BE2C (cell line): ENCODE data around the gene RNPEPL1.

Experiments
- DNase-seq: peaks from one replicate; pipeline ENCODE4 v3.0.0-alpha.2; 2020
- H3K27me3 ChIP-seq: fragments of 250-450 bp; sonication (Bioruptor Pico); 2 replicates; pipeline ENCODE4 v1.5.1; 2020; ENCODE audit warnings: mild to moderate bottlenecking
- H3K36me3 ChIP-seq: fragments of 250-450 bp; sonication (Bioruptor Pico); 2 replicates; pipeline ENCODE4 v1.5.1; 2020; ENCODE audit warnings: mild to moderate bottlenecking
- H3K4me1 ChIP-seq: fragments of 250-450 bp; sonication (Bioruptor Pico); 2 replicates; pipeline ENCODE4 v1.5.1; 2020
- H3K4me3 ChIP-seq: 2 replicates; pipeline ENCODE4 v1.5.1; 2011; ENCODE audit warnings: low read depth, low read length
- H3K9me3 ChIP-seq: fragments of 250-450 bp; sonication (Bioruptor Pico); 2 replicates; pipeline ENCODE4 v1.5.1; 2020
- TF ChIP-seq, protein P1 (sequence below): IDR thresholded peaks from 2 replicates; pipeline ENCODE4 v1.5.1; 2012; ENCODE audit warnings: mild to moderate bottlenecking, low read depth, low read length

The RNPEPL1 gene

DNA sequence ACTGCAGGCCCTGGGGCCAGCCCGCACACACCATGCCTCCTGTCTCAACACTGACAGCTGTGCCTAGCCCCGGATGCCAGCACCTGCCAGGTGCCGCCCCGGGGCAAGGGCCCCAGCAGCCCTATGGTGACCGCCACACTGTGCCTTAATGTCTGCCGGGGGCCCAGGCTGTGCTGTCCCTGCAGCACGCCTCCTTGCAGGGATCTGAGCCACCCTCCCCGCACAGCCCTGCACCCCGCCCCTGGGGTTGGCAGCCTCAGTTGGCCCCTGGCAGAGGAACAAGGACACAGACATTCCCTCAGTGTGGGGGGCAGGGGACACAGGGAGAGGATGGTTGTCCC is 9.8 kb downstream of the RNPEPL1 start:
- Histone ChIP-seq H3K27me3 (no peaks in the 10 kb centered on the region), H3K9me3 (no peaks in the 10 kb centered on the region), H3K4me3 (no peak overlapping the region), H3K4me1 (no peaks in the 10 kb centered on the region), H3K36me3 (peaks cover 26% of the 10 kb centered on the region)
- DNase-seq = no peak
- TF ChIP-seq, protein P1, sequence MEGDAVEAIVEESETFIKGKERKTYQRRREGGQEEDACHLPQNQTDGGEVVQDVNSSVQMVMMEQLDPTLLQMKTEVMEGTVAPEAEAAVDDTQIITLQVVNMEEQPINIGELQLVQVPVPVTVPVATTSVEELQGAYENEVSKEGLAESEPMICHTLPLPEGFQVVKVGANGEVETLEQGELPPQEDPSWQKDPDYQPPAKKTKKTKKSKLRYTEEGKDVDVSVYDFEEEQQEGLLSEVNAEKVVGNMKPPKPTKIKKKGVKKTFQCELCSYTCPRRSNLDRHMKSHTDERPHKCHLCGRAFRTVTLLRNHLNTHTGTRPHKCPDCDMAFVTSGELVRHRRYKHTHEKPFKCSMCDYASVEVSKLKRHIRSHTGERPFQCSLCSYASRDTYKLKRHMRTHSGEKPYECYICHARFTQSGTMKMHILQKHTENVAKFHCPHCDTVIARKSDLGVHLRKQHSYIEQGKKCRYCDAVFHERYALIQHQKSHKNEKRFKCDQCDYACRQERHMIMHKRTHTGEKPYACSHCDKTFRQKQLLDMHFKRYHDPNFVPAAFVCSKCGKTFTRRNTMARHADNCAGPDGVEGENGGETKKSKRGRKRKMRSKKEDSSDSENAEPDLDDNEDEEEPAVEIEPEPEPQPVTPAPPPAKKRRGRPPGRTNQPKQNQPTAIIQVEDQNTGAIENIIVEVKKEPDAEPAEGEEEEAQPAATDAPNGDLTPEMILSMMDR = no peak

DNA sequence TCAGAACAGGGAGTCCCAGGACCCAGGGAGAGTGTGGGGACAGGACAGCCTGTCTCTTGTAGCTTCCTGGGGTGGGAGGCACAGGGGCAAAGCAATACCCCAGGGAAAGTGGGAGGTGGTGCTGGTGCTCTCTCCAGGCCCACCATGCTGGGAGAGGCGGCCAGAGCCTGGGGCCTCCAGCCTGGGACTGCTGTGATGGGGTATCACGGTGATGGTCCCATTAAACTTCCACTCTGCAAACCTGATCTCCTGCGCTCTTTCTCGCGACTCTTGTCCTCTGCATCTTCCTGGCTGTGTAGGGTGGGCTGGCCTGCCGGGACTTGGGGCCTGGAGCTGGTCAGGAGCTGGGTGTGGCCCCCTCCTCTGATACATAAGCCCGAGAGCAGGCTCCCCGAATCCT is 10.2 kb downstream of the RNPEPL1 start:
- Histone ChIP-seq H3K4me1 (no peaks in the 10 kb centered on the region), H3K27me3 (no peaks in the 10 kb centered on the region), H3K36me3 (peaks cover 26% of the 10 kb centered on the region), H3K9me3 (no peaks in the 10 kb centered on the region), H3K4me3 (no peak overlapping the region)
- TF ChIP-seq, protein P1 = no peak
- no peak for DNase-seq

DNA sequence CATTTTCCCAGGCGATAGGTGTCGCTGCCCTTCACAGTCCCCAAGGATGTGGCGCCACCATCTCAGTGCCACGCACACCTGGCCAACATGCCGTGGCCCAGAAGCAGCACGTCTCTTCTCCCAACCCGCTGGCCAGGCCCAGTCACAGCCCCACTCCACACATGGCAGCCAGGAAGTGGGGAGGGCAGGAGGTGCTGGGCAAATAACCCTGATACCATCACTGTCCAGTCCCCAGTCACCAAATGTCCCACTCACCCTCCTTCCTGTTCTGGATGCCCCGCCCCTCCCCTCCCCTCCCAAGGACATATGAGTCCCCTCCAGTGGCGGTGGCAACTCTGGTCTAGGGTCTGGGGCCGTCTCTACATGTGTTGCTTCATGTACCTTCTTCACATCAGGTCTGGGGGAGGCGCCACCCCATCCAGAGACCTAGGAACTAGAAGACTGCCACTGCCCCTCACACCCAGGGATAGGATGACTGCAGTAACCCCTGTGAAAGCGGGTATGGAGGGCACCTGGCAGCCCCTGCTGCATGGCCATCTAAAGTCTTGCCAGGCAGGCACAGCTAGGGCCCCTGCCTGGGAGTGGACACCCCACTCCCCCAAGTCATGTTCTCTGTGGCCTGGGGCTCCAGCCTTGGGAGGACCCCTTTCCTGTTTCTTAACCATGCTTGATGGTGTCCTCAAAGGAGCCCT is 10.9 kb downstream of the RNPEPL1 start:
- Histone ChIP-seq H3K4me3 (no peak overlapping the region), H3K27me3 (no peaks in the 10 kb centered on the region), H3K9me3 (no peaks in the 10 kb centered on the region), H3K36me3 (peaks cover 26% of the 10 kb centered on the region), H3K4me1 (no peaks in the 10 kb centered on the region)
- TF ChIP-seq, protein P1 = no peak
- no peak for DNase-seq

DNA sequence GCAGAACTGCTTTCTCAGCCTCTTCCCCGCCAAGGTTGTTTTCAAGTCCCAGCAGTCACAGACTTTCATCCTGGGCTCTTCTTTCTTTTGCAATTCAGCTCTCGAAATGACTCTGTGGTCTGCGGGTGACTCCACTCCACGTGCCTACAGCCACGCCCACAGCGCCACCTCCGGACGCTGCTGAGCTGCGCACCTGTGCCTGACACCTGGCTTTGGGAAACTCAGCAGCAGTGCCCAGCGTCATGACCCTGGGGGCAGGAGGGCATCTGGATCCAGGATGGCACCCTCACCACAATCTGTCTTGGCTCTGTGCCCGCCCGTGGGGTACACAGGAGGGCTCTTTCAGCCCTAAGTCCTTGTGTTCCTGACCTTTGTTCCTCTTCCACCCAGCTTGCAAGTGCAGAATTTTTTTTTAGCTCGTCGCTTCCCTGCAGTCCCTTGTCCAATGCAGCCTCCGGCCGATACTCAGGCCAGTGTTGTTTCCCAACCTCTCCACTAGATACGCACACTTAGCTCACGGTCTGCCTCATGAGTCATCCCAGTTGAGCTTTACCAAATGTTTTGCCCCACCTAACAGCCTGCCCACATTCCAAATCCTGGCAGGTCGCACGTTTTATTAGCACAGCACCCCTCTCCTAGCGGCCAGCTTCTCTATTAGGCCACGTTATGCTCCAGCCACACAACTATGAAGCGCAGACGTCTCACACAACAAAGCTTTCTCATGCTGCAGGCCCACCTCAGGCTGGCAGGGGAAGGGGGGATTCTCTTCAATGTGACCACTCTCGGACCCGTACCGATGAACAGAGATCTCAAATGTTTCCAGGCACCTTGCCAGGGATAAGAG is 11.7 kb downstream of the RNPEPL1 start:
- TF ChIP-seq, protein P1 = no peak
- H3K27me3 ChIP-seq = no peaks in the 10 kb centered on the region
- no peaks in the 10 kb centered on the region for H3K4me1 ChIP-seq
- H3K36me3 ChIP-seq = peaks cover 21% of the 10 kb centered on the region
- no peaks in the 10 kb centered on the region for H3K9me3 ChIP-seq
- no peak overlapping the region for H3K4me3 ChIP-seq
- DNase-seq = no peak

DNA sequence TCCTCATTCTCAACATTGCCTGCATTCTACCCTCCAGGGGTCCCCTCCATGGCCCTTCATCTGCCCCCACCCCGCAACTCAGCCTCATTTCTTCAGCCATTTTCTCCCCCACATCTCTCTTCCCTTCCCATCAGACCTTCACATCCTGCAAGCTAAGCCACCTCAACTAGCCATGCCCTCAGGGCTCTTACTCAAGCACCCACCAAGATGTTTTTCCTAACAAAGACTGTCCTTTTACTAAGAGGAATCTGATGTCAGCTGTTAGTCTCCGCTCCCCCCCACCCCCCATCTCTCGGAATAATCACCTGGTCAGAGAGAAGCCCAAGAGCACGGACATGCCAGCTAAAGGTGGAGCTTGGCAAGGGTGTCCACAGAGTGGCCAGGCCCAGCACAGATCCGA is 13.5 kb downstream of the RNPEPL1 start:
- no peak for DNase-seq
- no peaks in the 10 kb centered on the region for H3K4me1 ChIP-seq

DNA sequence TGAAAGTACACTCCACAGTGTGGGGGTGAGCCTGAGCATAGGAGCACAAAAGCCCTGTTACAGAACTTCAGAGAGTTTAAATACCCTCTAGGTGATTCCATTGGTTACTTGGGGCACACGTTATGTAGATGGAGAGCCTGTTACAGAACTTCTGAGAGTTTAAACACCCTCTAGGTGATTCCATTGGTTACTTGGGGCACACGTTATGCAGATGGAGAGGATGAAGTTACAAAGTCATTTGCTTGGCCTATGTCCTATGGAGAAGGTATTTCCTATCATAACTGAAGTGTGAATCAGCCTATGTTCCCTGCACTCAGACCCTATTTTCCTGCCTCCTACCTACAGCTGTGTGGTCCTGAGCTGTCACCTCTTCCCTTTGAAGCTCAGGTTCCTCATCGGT is 14.5 kb downstream of the RNPEPL1 start:
- no peaks in the 10 kb centered on the region for H3K4me1 ChIP-seq

More for the DNA sequence above, 13.5 kb downstream of the RNPEPL1 start:
- Histone ChIP-seq H3K36me3 (peaks cover 16% of the 10 kb centered on the region), H3K9me3 (no peaks in the 10 kb centered on the region), H3K4me3 (no peak overlapping the region), H3K27me3 (no peaks in the 10 kb centered on the region)
- TF ChIP-seq, protein P1 = no peak

More for the DNA sequence above, 14.5 kb downstream of the RNPEPL1 start:
- TF ChIP-seq, protein P1 = no peak
- H3K4me3 ChIP-seq = no peak overlapping the region
- H3K9me3 ChIP-seq = no peaks in the 10 kb centered on the region
- DNase-seq = no peak
- peaks cover 7% of the 10 kb centered on the region for H3K36me3 ChIP-seq
- no peaks in the 10 kb centered on the region for H3K27me3 ChIP-seq
